ENCODE measurements around the gene PRDM11. TPM values are rescaled to one million over a fixed set of nuclear protein-coding genes. Genes with fewer than 3 reads are reported as not detected.

The PRDM11 gene
- total and polyA plus RNA-seq, 2 of the 4 experiments (the other 2 are of a cell fraction), result 2.2 to 2.7 TPM

- Histone ChIP-seq H2BK120ac (ENCODE audit: low read depth, low read length) (peak overlapping the region; percentile 27; the same call in 1 of the 2 replicates), H4K5ac (ENCODE audit: low read depth, low read length) (no peak overlapping the region; the same call in 1 of the 2 replicates), H3K14ac (replicated peaks; ENCODE audit: low read depth, low read length) (no peak overlapping the region), H3K36me3 (ENCODE audit: control insufficient read depth, insufficient read depth, low read length) (peaks cover 6% of the 10 kb centered on the region; the same call in 1 of the 2 replicates), H3K4me2 (ENCODE audit: low read depth, low read length) (peak overlapping the region; percentile 35; the same call in 1 of the 2 replicates), H2AFZ (replicated peaks; ENCODE audit: low read length, poor library complexity) (peak overlapping the region; percentile 89), H2AK5ac (ENCODE audit: low read depth, low read length) (no peak overlapping the region), H3K9me1 (ENCODE audit: insufficient read depth, low read length) (peaks cover 7% of the 10 kb centered on the region; the same call in 1 of the 2 replicates), H3K18ac (ENCODE audit: low read depth, low read length) (no peak overlapping the region; the same call in 1 of the 2 replicates), H3K4ac (ENCODE audit: low read depth, low read length) (peak overlapping the region; percentile 15; the same call in 1 of the 2 replicates), H3K27me3 (ENCODE audit: control insufficient read depth, insufficient read depth, low read length) (no peaks in the 10 kb centered on the region), H3K9me3 (ENCODE audit: control insufficient read depth, insufficient read depth, low read length) (no peaks in the 10 kb centered on the region), H3K4me1 (ENCODE audit: control insufficient read depth, insufficient read depth, low read length) (peaks cover 12% of the 10 kb centered on the region), H2BK20ac (ENCODE audit: low read depth, low read length) (no peak overlapping the region), H2BK5ac (ENCODE audit: low read depth, low read length, poor library complexity, severe bottlenecking) (peak overlapping the region; percentile 73), H3K79me1 (ENCODE audit: low read depth in 1 of 2, low read length in 2 of 2) (no peaks in the 10 kb centered on the region; a peak in 1 of 4 replicates), H3K27ac (ENCODE audit: insufficient read depth, low read length) (peak overlapping the region; percentile 47; the same call in 1 of the 2 replicates), H4K8ac (ENCODE audit: low read depth in 2 of 2, low read length in 2 of 2) (peak overlapping the region; percentile 67 to 73; a peak in 2 of 4 replicates), H3K4me3 (ENCODE audit: insufficient read depth, low read depth, low read length) (peak overlapping the region; percentile 42), H2AK9ac (replicated peaks; ENCODE audit: low read depth, low read length, poor library complexity) (peak overlapping the region; percentile 83), H3K23ac (ENCODE audit: low read depth, low read length) (no peak overlapping the region), H2BK15ac (ENCODE audit: low read depth, low read length) (no peak overlapping the region), H3K56ac (ENCODE audit: extremely low read depth, insufficient read depth, low read length) (no peak overlapping the region), H4K20me1 (ENCODE audit: insufficient read depth, low read length) (peaks cover 4% of the 10 kb centered on the region; the same call in 1 of the 2 replicates), H4K91ac (ENCODE audit: insufficient read depth, low read depth, low read length) (0 out of 2 replicates have a peak overlapping the region, but pooled peaks have one; percentile 6), H3K9ac (ENCODE audit: low read depth, low read length) (no peak overlapping the region; the same call in 1 of the 2 replicates)
- in situ Hi-C loops (cut with MboI; ENCODE audit: low sequenced_read_pairs) (no loop called here), dilution Hi-C loops (cut with HindIII; ENCODE audit: low sequenced_read_pairs, unreplicated experiment) (no loop called here), intact Hi-C loops (cut with micrococcal nuclease) (loop anchor here (2.0 kb wide), 1 partner anchor 34 kb away; the partner anchor contains the start of gene PRDM11)
- no peak for TF ChIP-seq CHD1 (IDR thresholded peaks at IDR 0.05; ENCODE audit: low read depth, low read length)
- TF ChIP-seq MXI1 (IDR thresholded peaks at IDR 0.05; ENCODE audit: borderline replicate concordance, low read depth, low read length), result no peak
- TF ChIP-seq SMC3 (IDR thresholded peaks at IDR 0.05; ENCODE audit: low read depth, low read length), result no peak
- peak; percentile 59 for TF ChIP-seq FOS (IDR thresholded peaks at IDR 0.05; ENCODE audit: low read depth, low read length)
- TF ChIP-seq RAD21 (IDR thresholded peaks at IDR 0.05; ENCODE audit: low read length), result no peak
- TF ChIP-seq RCOR1 (IDR thresholded peaks at IDR 0.05; ENCODE audit: insufficient replicate concordance, low read length), result no peak
- no peak for TF ChIP-seq MAFK (IDR thresholded peaks at IDR 0.05; ENCODE audit: low read depth, low read length)
- no peak for TF ChIP-seq CEBPB (IDR thresholded peaks at IDR 0.05; ENCODE audit: low read depth, low read length)
- TF ChIP-seq BHLHE40 (IDR thresholded peaks at IDR 0.05; ENCODE audit: low read depth, low read length), result peak; percentile 64
- TF ChIP-seq MAZ (IDR thresholded peaks at IDR 0.05; ENCODE audit: borderline replicate concordance, low read depth, low read length), result peak; percentile 87; the same call in 1 of the 2 replicates
- 3% methylated on average over 8 of the region's 33 CpGs; no CpG with 5 or more reads in 1 of the 2 experiments for WGBS, 2 experiments (ENCODE audit: extremely low coverage in 2 of 2, insufficient read length in 1 of 2)
- ChIA-PET CTCF (no interaction called here), POLR2A (ENCODE audit: unreplicated experiment) (no interaction called here)
- peak; percentile 41 for DNase-seq
- ATAC-seq (ENCODE audit: low read depth), result peak; percentile 93
- no TSS peak for BruUV-seq (replicated peaks)
Measured at GRCh38 chr11:45180848-45181192, 34.4 kb downstream of the PRDM11 start.
